ENCODE data around the gene SQOR. TPM values are rescaled to one million over a fixed set of nuclear protein-coding genes. Genes with fewer than 3 reads are reported as not detected.

SQOR gene
- total and polyA plus RNA-seq, 2 of the 4 experiments (the other 2 are of a cell fraction), result 22.1 to 40.3 TPM

- H3K27ac ChIP-seq (ENCODE audit: insufficient read depth, low read length), result no peak overlapping the region
- H4K91ac ChIP-seq (ENCODE audit: insufficient read depth, low read depth, low read length), result no peak overlapping the region
- no peak overlapping the region for H2BK5ac ChIP-seq (ENCODE audit: low read depth, low read length, poor library complexity, severe bottlenecking)
- H2AK5ac ChIP-seq (ENCODE audit: low read depth, low read length), result no peak overlapping the region
- H3K4ac ChIP-seq (ENCODE audit: low read depth, low read length), result no peak overlapping the region
- H4K5ac ChIP-seq (ENCODE audit: low read depth, low read length), result no peak overlapping the region
- H3K79me1 ChIP-seq (ENCODE audit: low read depth in 1 of 2, low read length in 2 of 2), result no peaks in the 10 kb centered on the region; a peak in 1 of 4 replicates
- dilution Hi-C loops (cut with HindIII; ENCODE audit: low sequenced_read_pairs, unreplicated experiment), result no loop called here
- H3K4me3 ChIP-seq (ENCODE audit: insufficient read depth, low read depth, low read length), result no peak overlapping the region
- no peaks in the 10 kb centered on the region for H3K27me3 ChIP-seq (ENCODE audit: control insufficient read depth, insufficient read depth, low read length)
- ChIA-PET CTCF (no interaction called here), POLR2A (ENCODE audit: unreplicated experiment) (no interaction called here)
- H3K9me1 ChIP-seq (ENCODE audit: insufficient read depth, low read length), result no peaks in the 10 kb centered on the region
- H3K9me3 ChIP-seq (ENCODE audit: control insufficient read depth, insufficient read depth, low read length), result no peaks in the 10 kb centered on the region
- H3K18ac ChIP-seq (ENCODE audit: low read depth, low read length), result no peak overlapping the region
- no peak overlapping the region for H4K8ac ChIP-seq (ENCODE audit: low read depth in 2 of 2, low read length in 2 of 2)
- intact Hi-C loops (cut with micrococcal nuclease), result no loop called here
- TF ChIP-seq NFE2L2 (IDR thresholded peaks at IDR 0.05; ENCODE audit: low read depth, low read length), result no peak
- no peak for TF ChIP-seq RFX5 (IDR thresholded peaks at IDR 0.05; ENCODE audit: low read depth, low read length)
- TF ChIP-seq ELK1 (IDR thresholded peaks at IDR 0.05; ENCODE audit: borderline replicate concordance, low read depth, low read length), result no peak
- no peak for TF ChIP-seq CEBPB (IDR thresholded peaks at IDR 0.05; ENCODE audit: low read depth, low read length)
- TF ChIP-seq MAFK (IDR thresholded peaks at IDR 0.05; ENCODE audit: low read depth, low read length), result no peak
- no peak for TF ChIP-seq FOS (IDR thresholded peaks at IDR 0.05; ENCODE audit: low read depth, low read length)
- no peak for TF ChIP-seq MXI1 (IDR thresholded peaks at IDR 0.05; ENCODE audit: borderline replicate concordance, low read depth, low read length)
- no peak for TF ChIP-seq BHLHE40 (IDR thresholded peaks at IDR 0.05; ENCODE audit: low read depth, low read length)
- no peak for TF ChIP-seq RAD21 (IDR thresholded peaks at IDR 0.05; ENCODE audit: low read length)
- no peak overlapping the region for H2BK120ac ChIP-seq (ENCODE audit: low read depth, low read length)
- ATAC-seq (ENCODE audit: low read depth), result no peak
- H2BK15ac ChIP-seq (ENCODE audit: low read depth, low read length), result no peak overlapping the region
- no peak overlapping the region for H3K4me2 ChIP-seq (ENCODE audit: low read depth, low read length)
- in situ Hi-C loops (cut with MboI; ENCODE audit: low sequenced_read_pairs), result no loop called here
- WGBS, 2 experiments (ENCODE audit: extremely low coverage in 2 of 2, insufficient read length in 1 of 2), result no CpG with 5 or more reads among the region's 2 CpGs
- no peak overlapping the region for H2BK20ac ChIP-seq (ENCODE audit: low read depth, low read length)
- BruUV-seq (replicated peaks), result no TSS peak
- H2AFZ ChIP-seq (replicated peaks; ENCODE audit: low read length, poor library complexity), result no peak overlapping the region
- H2AK9ac ChIP-seq (replicated peaks; ENCODE audit: low read depth, low read length, poor library complexity), result no peak overlapping the region
- no peak overlapping the region for H3K14ac ChIP-seq (replicated peaks; ENCODE audit: low read depth, low read length)
- peaks cover 3% of the 10 kb centered on the region for H3K4me1 ChIP-seq (ENCODE audit: control insufficient read depth, insufficient read depth, low read length)
- H3K23ac ChIP-seq (ENCODE audit: low read depth, low read length), result no peak overlapping the region
- H3K9ac ChIP-seq (ENCODE audit: low read depth, low read length), result no peak overlapping the region
- H4K20me1 ChIP-seq (ENCODE audit: insufficient read depth, low read length), result no peaks in the 10 kb centered on the region
- H3K36me3 ChIP-seq (ENCODE audit: control insufficient read depth, insufficient read depth, low read length), result peaks cover 2% of the 10 kb centered on the region; the same call in 1 of the 2 replicates
- DNase-seq, result no peak
- no peak overlapping the region for H3K56ac ChIP-seq (ENCODE audit: extremely low read depth, insufficient read depth, low read length)
Observed at GRCh38 chr15:45657254-45657653, 22.4 kb downstream of the SQOR start.

All from IMR-90 (cell line).